Measurements from ENCODE around the gene SLC46A1. TPM values are rescaled to one million over a fixed set of nuclear protein-coding genes. Genes with fewer than 3 reads are reported as not detected.

SLC46A1 gene
- polyA plus RNA-seq, 1 experiment, result 5.9 TPM

DNA sequence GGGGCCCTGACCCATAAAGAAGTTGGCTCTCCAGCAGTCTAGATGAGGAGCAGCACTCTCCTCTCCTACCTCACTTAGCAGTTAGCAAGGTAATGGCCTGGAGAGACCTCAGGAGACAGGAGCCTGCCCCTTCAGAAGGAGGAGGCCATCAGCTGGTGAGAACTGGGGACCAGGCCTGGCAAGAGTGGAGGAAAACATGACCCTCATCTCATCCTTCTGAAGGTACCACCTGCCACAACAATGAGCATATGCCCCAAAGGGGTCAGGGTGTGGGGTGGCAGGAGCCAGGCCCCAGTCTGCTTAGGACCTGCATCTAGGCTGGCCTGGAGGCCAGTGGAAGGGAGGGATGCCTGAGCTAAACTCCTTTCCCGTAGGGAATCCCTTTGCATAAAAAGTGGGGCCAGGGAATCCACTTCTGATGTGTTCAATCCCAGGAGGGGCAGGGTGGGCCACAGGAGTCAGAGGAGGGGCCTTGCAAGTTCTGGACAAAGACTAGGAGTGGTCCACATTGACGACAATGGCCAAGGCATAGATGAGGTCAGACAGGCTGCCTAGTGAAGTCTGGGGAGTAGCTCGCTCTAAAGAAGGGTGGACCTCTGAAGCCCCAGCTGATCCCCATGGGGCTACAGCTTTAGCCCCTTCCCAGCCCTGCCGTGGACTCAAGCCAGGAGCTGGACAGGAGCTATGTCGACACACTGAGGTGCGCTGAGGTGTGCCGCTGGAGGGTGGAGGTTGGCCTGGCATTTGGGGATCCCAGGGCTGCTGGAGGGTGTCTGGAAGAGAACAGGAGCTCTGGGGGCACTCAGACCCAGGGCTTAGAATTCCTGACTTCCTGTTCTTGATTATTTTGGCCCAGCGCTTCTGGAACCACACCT lies 42.0 kb downstream of the SLC46A1 start:
- H3K36me3 ChIP-seq (ENCODE audit: control insufficient read depth, insufficient read depth, low read length), result peaks cover 21% of the 10 kb centered on the region
- TF ChIP-seq, protein P1, sequence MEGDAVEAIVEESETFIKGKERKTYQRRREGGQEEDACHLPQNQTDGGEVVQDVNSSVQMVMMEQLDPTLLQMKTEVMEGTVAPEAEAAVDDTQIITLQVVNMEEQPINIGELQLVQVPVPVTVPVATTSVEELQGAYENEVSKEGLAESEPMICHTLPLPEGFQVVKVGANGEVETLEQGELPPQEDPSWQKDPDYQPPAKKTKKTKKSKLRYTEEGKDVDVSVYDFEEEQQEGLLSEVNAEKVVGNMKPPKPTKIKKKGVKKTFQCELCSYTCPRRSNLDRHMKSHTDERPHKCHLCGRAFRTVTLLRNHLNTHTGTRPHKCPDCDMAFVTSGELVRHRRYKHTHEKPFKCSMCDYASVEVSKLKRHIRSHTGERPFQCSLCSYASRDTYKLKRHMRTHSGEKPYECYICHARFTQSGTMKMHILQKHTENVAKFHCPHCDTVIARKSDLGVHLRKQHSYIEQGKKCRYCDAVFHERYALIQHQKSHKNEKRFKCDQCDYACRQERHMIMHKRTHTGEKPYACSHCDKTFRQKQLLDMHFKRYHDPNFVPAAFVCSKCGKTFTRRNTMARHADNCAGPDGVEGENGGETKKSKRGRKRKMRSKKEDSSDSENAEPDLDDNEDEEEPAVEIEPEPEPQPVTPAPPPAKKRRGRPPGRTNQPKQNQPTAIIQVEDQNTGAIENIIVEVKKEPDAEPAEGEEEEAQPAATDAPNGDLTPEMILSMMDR (IDR thresholded peaks at IDR 0.05; ENCODE audit: insufficient read depth, low read depth, low read length), result no peak
- no peak overlapping the region for H3K4me3 ChIP-seq (ENCODE audit: low read depth, low read length)
- POLR2A ChIA-PET, result no interaction called here
- DNase-seq (ENCODE audit: low read depth), result no peak
- H3K27me3 ChIP-seq (ENCODE audit: control insufficient read depth, insufficient read depth, low read length), result no peaks in the 10 kb centered on the region
- CTCF ChIA-PET, result no interaction called here

DNA sequence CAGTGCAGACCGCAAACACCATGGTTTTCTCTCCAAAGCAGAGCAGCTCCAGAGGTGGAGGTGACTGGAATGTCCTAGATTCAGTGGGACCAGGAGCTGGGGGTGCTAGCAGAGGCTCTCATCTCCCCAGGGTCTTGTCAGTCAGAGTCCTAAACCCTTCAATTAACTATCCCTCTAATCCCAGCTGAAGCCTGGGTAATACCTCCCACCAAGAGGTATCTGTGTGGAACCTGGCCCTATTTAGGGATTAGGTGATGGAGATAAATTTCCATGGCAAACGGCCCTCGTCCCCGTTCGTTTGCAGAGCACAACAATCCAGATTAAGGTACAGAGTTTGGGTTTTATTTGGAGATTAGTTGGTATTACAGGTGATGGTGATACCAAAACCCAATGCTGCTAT lies 42.8 kb downstream of the SLC46A1 start:
- CTCF ChIA-PET, result no interaction called here
- POLR2A ChIA-PET, result no interaction called here
- TF ChIP-seq, protein P1 (IDR thresholded peaks at IDR 0.05; ENCODE audit: insufficient read depth, low read depth, low read length), result no peak
- DNase-seq (ENCODE audit: low read depth), result no peak
- no peak overlapping the region for H3K4me3 ChIP-seq (ENCODE audit: low read depth, low read length)
- H3K27me3 ChIP-seq (ENCODE audit: control insufficient read depth, insufficient read depth, low read length), result no peaks in the 10 kb centered on the region
- H3K36me3 ChIP-seq (ENCODE audit: control insufficient read depth, insufficient read depth, low read length), result peaks cover 21% of the 10 kb centered on the region

DNA sequence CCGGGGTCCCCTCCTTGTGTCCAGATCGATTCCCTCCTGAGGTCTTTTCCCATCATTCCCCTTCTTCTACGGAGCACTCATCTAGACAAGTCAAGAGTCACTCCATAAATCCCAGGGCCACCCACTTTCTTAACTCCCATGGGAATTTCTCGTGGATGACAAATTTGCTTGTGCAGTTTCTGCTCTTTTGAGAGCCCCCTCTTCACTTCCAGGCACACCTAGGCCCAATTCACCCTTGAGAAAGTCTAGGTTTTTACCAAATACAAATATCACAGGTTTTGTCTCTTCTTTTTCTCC lies 48.2 kb downstream of the SLC46A1 start:
- no peaks in the 10 kb centered on the region for H3K27me3 ChIP-seq (ENCODE audit: control insufficient read depth, insufficient read depth, low read length)
- TF ChIP-seq, protein P1 (IDR thresholded peaks at IDR 0.05; ENCODE audit: insufficient read depth, low read depth, low read length), result no peak
- H3K4me3 ChIP-seq (ENCODE audit: low read depth, low read length), result peak overlapping the region; percentile 93
- POLR2A ChIA-PET, result interaction anchor here (0.6 to 1.2 kb wide), 5 partner anchors 11 to 556 kb away, joined by 3 to 5 read pairs (median 3); partner anchors contain the start of gene TNFAIP1
- no peak for DNase-seq (ENCODE audit: low read depth)
- H3K36me3 ChIP-seq (ENCODE audit: control insufficient read depth, insufficient read depth, low read length), result peaks cover 27% of the 10 kb centered on the region
- CTCF ChIA-PET, result interaction anchor here (0.6 to 1.4 kb wide), 5 partner anchors 10 to 562 kb away, joined by 3 to 5 read pairs (median 4); partner anchors contain the start of gene VTN

DNA sequence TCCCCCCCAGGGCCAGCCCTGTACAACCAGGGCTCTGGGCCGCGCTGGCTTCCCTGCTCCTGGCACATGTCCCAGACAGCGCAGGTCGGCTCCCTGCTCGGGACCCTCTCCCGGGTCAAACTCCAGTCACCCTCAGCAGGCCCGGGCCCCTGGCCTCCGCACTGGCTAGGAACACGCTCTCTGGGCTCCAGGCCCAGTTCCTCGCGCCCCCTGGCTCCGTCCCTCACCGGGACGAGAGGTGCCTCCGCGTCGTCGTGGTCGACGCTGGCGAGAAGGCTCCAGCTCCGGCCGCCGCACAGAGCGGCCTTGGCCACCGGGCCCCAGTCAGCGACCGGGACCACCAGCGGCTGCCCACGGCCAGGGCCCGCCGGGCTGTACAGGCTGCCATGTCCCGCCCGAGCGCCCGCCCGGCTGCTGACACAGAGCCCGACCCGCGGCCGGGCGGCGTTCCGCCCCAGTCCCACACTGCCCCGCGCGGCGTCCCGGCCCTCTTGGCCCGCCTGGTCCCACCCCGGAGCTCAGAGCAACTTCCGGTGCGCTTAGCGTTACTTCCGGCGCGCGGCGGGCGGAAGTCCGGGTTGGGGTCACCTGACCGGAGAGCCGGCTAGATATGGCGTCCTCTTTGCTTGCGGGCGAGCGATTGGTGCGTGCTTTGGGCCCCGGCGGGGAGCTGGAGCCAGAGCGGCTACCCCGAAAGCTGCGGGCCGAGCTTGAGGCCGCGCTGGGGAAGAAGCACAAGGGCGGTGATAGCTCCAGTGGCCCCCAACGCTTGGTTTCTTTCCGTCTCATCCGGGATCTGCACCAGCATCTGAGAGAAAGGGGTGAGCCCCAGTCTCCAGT lies 48.7 kb downstream of the SLC46A1 start, which contains the start of gene POLDIP2:
Gene POLDIP2, minus strand, starts transcription at position 467 of the 840 bp plus-strand sequence. Its CDS starts 79 bp downstream, at position 388.
- ChIA-PET CTCF (interaction anchor here (0.6 to 1.4 kb wide), 5 partner anchors 10 to 562 kb away, joined by 3 to 5 read pairs (median 4); partner anchors contain the start of gene VTN), POLR2A (interaction anchor here (0.6 to 1.2 kb wide), 5 partner anchors 10 to 556 kb away, joined by 3 to 5 read pairs (median 3); partner anchors contain the start of gene TNFAIP1)
- peak within 1 kb of the TSS; percentile 93 for H3K4me3 ChIP-seq (ENCODE audit: low read depth, low read length)
- TF ChIP-seq, protein P1 (IDR thresholded peaks at IDR 0.05; ENCODE audit: insufficient read depth, low read depth, low read length), result no peak
- DNase-seq (ENCODE audit: low read depth), result peak; percentile 57
- H3K27me3 ChIP-seq (ENCODE audit: control insufficient read depth, insufficient read depth, low read length), result no peaks in the 10 kb centered on the region
- H3K36me3 ChIP-seq (ENCODE audit: control insufficient read depth, insufficient read depth, low read length), result peaks cover 24% of the 10 kb centered on the region

- Histone ChIP-seq H3K36me3 (ENCODE audit: control insufficient read depth, insufficient read depth, low read length) (peaks cover 36% of the 10 kb centered on the region), H3K4me3 (ENCODE audit: low read depth, low read length) (no peak overlapping the region), H3K27me3 (ENCODE audit: control insufficient read depth, insufficient read depth, low read length) (no peaks in the 10 kb centered on the region)
- POLR2A ChIA-PET, result no interaction called here
- TF ChIP-seq, protein P1 (IDR thresholded peaks at IDR 0.05; ENCODE audit: insufficient read depth, low read depth, low read length), result no peak
- CTCF ChIA-PET, result interaction anchor here (0.8 kb wide), 1 partner anchor 164 kb away, joined by 3 read pairs; no protein-coding TSS in a partner anchor
- no peak for DNase-seq (ENCODE audit: low read depth)
Measured at GRCh38 chr17:28350271-28350670, 55.7 kb downstream of the SLC46A1 start.

Data from BJ (cell line).